ENCODE measurements around the gene NRG4. TPM values are rescaled to one million over a fixed set of nuclear protein-coding genes. Genes with fewer than 3 reads are reported as not detected.
"Not testable (repeated sequence)": the region's sequence is repeated elsewhere in the genome, so short reads cannot be mapped to it uniquely, and the experiment has no call there.

Gene NRG4
- total RNA-seq, 1 experiment from 2014 or later = not detected

DNA sequence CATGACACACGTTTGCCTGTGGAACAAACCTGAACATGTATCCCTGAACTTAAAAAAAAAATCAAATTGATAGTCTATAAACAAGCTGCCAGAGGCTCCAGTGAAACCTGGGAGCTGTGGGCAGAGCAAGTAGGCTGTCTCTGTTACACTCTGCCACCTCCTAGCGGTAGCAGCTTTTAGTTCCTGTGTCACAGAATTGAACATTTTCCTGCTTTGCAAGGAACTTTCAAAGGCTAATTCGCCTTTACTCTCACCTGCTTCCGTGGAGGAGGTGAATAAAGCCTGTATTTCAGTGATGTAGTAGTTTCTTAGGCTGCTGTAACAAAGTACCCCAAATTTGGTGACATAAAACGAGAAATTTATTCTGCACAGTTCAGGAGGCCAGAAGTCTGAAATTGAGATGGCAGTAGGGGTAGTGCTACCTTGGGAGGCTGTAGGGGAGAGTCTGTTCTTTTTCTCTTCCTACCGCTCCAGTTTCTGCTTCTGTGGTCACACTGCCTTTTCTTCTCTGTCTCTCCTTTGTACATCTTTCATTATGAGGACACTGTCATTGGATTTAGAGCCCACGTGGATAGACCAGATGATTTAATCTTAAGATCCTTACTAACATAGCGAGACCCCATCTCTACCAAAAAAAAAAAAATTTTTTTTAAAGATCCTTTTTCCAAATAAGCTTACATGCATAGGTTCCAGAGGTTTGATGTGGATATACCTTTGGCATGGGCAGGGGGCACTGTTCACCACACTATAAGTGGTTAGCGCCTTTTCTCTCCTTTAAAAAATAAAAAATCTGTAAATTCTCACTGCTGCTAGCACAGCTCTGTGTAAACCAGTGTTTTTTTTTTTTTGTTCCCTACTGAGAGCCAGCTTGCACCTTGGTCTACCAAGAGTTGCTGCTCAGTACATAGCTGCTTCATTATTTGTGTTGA lies 83.3 kb downstream of the NRG4 start:
- Histone ChIP-seq H3K27me3 (replicated peaks) (no peaks in the 10 kb centered on the region), H3K4me1 (replicated peaks) (no peaks in the 10 kb centered on the region), H3K4me3 (no peak overlapping the region), H3K36me3 (peaks cover 53% of the 10 kb centered on the region), H3K9me3 (replicated peaks) (no peaks in the 10 kb centered on the region), H3K27ac (no peak overlapping the region)
- DNase-seq (ENCODE audit: low read depth in 1 of 2, low spot score in 2 of 2) = no peak

DNA sequence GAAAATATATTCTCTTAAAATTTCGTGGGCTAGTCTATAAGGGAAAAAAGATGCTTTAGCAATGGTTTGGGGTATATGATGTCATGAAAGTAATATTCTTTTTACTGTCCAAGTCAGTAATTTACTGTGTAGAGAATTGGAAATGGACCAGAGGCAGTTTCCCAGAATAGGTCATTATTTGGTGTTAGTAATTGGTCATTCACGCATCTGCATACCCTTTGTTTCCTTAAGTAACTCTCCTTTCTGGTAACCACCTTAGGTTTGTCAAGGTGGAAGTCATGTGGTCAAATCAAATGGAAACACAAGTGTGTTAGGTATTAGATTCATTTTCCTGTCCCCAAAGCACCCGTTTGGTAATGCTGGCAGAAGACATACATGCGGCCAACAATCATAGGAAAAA lies 84.6 kb downstream of the NRG4 start:
- no peaks in the 10 kb centered on the region for H3K27me3 ChIP-seq (replicated peaks)
- DNase-seq (ENCODE audit: low read depth in 1 of 2, low spot score in 2 of 2) = no peak

GRCh38 chr15:75926931-75927330 lies 85.3 kb downstream of the NRG4 start:
- H3K27me3 ChIP-seq (replicated peaks) = no peaks in the 10 kb centered on the region
- no peak overlapping the region for H3K4me3 ChIP-seq
- no peak for DNase-seq (ENCODE audit: low read depth in 1 of 2, low spot score in 2 of 2)
- no peak overlapping the region for H3K27ac ChIP-seq
- peaks cover 45% of the 10 kb centered on the region for H3K36me3 ChIP-seq
- no peaks in the 10 kb centered on the region for H3K4me1 ChIP-seq (replicated peaks)
- H3K9me3 ChIP-seq (replicated peaks) = no peaks in the 10 kb centered on the region

More for the DNA sequence above, 84.6 kb downstream of the NRG4 start:
- peaks cover 43% of the 10 kb centered on the region for H3K36me3 ChIP-seq
- H3K27ac ChIP-seq = no peak overlapping the region
- H3K4me1 ChIP-seq (replicated peaks) = no peaks in the 10 kb centered on the region
- no peaks in the 10 kb centered on the region for H3K9me3 ChIP-seq (replicated peaks)
- H3K4me3 ChIP-seq = no peak overlapping the region

- no peak for DNase-seq (ENCODE audit: low read depth in 1 of 2, low spot score in 2 of 2)
- Histone ChIP-seq H3K27ac (no peak overlapping the region), H3K36me3 (peaks cover 39% of the 10 kb centered on the region), H3K4me3 (no peak overlapping the region), H3K4me1 (replicated peaks) (no peaks in the 10 kb centered on the region), H3K27me3 (replicated peaks) (no peaks in the 10 kb centered on the region), H3K9me3 (replicated peaks) (no peaks in the 10 kb centered on the region)
These were observed 86.8 kb downstream of the NRG4 start for GRCh38 chr15:75925440-75925839.

GRCh38 chr15:75924576-75924975 lies 87.6 kb downstream of the NRG4 start:
- Histone ChIP-seq H3K4me1 (replicated peaks) (no peaks in the 10 kb centered on the region), H3K27ac (no peak overlapping the region), H3K4me3 (no peak overlapping the region), H3K9me3 (replicated peaks) (no peaks in the 10 kb centered on the region), H3K36me3 (peaks cover 31% of the 10 kb centered on the region), H3K27me3 (replicated peaks) (no peaks in the 10 kb centered on the region)
- DNase-seq (ENCODE audit: low read depth in 1 of 2, low spot score in 2 of 2) = no peak

DNA sequence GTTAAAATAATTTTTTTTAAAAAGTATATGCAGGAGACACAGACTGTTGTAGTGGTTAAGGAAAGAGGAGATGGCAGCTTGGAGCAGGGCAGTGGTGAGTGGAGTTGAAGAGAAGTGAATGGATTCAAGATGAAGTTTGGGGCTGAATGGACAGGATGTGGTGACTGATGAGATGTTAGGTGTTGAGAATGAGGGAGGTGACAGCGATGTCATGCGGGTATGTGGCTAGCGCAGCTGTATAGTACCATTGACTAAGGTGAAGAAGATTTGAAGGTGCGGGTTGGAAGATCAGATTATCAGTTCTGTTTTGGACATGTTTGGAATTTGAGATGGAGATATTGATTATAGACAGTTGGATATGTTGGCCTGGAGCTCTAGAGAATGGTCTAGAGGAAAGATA lies 88.5 kb downstream of the NRG4 start:
- Histone ChIP-seq H3K9me3 (replicated peaks) (no peaks in the 10 kb centered on the region), H3K4me3 (no peak overlapping the region), H3K4me1 (replicated peaks) (no peaks in the 10 kb centered on the region), H3K27me3 (replicated peaks) (no peaks in the 10 kb centered on the region), H3K27ac (no peak overlapping the region), H3K36me3 (peaks cover 31% of the 10 kb centered on the region)
- no peak for DNase-seq (ENCODE audit: low read depth in 1 of 2, low spot score in 2 of 2)

DNA sequence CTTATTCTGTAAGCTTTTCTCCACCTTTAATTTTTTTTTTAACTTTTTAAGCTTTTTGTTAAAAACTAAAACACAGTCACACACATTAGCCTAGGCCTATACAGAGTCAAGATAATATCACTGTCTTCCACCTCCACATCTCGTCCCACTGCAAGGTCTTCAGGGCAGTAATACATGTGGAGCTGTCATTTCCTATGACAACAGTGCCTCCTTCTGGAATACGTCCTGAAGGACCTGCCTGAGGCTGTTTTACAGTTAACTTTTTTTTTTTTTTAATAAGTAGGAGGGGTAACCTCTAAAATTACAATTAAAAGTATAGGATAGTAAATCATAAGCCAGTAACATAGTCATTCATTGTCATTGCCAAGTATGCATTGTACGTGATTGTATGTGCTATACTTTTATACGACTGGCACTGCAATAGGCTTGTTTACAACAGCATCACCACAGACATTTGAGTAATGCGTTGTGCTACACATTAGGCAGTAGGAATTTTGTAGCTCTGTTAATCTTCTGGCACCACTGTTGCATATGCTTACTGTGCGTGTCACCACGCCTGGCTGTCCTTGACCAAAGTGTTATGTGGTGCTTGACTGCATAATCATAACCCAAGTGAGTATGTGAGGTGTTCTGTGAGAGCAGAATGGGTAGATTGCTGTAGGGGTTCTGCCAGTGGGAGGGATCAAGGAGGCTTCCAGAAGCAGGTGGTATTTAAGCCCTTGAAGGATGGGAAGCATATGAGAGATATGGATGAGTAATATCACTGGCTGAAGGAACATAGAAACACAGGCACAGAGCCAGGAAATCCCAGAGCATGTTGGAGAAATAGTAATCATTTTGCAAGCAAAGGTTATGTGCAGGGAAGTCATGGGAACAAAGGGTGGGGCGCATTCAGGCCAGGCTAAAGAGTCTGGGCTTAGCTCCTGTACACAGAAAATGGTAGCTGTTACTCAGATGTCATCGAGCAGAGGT lies 90.2 kb downstream of the NRG4 start:
- Histone ChIP-seq H3K9me3 (replicated peaks) (no peaks in the 10 kb centered on the region), H3K27ac (no peak overlapping the region), H3K36me3 (peaks cover 37% of the 10 kb centered on the region), H3K4me1 (replicated peaks) (no peaks in the 10 kb centered on the region), H3K27me3 (replicated peaks) (no peaks in the 10 kb centered on the region), H3K4me3 (no peak overlapping the region)
- DNase-seq (ENCODE audit: low read depth in 1 of 2, low spot score in 2 of 2) = peak in 1 of 2 experiments; percentile 36

DNA sequence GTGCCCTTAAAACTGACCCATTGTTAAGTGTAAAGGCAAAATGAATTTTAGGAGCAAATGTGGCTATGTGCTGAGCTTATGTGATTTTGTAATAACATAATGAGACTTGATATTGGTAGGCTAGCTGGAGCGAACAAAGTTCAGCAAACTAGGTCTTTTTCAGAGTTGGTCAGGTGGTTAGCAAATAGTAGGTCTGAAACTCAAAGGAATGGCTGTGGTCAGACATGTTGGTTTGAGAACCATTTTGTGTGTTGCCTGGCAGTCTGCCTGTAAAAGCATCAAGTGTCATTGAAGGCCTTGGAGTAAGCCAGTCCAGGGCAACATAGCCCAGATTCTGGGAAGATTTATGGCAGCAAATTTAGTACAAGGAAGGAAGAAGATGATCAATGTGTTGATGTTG lies 92.1 kb downstream of the NRG4 start:
- no peaks in the 10 kb centered on the region for H3K9me3 ChIP-seq (replicated peaks)
- no peaks in the 10 kb centered on the region for H3K27me3 ChIP-seq (replicated peaks)
- H3K4me1 ChIP-seq (replicated peaks) = no peaks in the 10 kb centered on the region
- DNase-seq (ENCODE audit: low read depth in 1 of 2, low spot score in 2 of 2) = no peak
- H3K4me3 ChIP-seq = no peak overlapping the region
- no peak overlapping the region for H3K27ac ChIP-seq
- H3K36me3 ChIP-seq = peaks cover 32% of the 10 kb centered on the region

GRCh38 chr15:75918135-75918534 lies 94.1 kb downstream of the NRG4 start:
- DNase-seq (ENCODE audit: low read depth in 1 of 2, low spot score in 2 of 2) = no peak
- H3K9me3 ChIP-seq (replicated peaks) = no peaks in the 10 kb centered on the region
- H3K4me3 ChIP-seq = no peak overlapping the region
- no peaks in the 10 kb centered on the region for H3K27me3 ChIP-seq (replicated peaks)
- H3K36me3 ChIP-seq = peaks cover 46% of the 10 kb centered on the region
- H3K27ac ChIP-seq = no peak overlapping the region
- no peaks in the 10 kb centered on the region for H3K4me1 ChIP-seq (replicated peaks)

DNA sequence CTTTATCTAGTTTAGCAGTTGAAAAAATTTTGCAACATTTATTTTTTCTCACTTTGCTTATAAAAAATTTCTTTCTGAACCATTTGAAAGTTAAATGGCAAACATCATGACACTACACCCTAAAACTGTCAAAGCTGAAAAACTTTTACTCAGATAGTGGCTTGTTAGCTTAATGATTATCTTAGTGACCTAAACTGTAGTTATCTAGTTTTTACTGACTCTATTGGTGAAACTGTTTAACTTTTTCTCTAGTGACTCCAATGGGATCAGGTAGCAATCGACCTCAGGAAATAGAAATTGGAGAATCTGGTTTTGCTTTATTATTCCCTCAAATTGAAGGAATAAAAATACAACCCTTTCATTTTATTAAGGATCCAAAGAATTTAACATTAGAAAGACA lies 95.2 kb downstream of the NRG4 start:
- no peaks in the 10 kb centered on the region for H3K9me3 ChIP-seq (replicated peaks)
- H3K27me3 ChIP-seq (replicated peaks) = no peaks in the 10 kb centered on the region
- no peak for DNase-seq (ENCODE audit: low read depth in 1 of 2, low spot score in 2 of 2)
- H3K4me1 ChIP-seq (replicated peaks) = no peaks in the 10 kb centered on the region
- no peak overlapping the region for H3K27ac ChIP-seq
- peaks cover 48% of the 10 kb centered on the region for H3K36me3 ChIP-seq
- no peak overlapping the region for H3K4me3 ChIP-seq

DNA sequence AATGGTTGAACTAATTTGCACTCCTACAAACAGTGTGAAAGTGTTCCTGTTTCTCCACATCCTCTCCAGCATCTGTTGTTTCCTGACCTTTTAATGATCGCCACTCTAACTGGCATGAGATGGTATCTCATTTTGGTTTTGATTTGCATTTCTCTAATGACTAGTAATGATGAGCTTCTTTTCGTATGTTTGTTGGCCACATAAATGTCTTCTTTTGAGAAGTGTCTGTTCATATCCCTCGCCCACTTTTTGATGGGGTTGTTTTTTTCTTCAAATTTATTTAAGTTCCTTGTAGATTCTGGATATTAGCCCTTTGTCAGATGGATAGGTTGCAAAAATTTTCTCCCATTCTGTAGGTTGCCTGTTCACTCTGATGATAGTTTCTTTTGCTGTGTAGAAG lies 101.9 kb downstream of the NRG4 start:
- not testable (repeated sequence) for H3K27ac ChIP-seq; H3K4me1 ChIP-seq (replicated peaks); H3K4me3 ChIP-seq; DNase-seq (ENCODE audit: low read depth in 1 of 2, low spot score in 2 of 2); H3K9me3 ChIP-seq (replicated peaks); H3K27me3 ChIP-seq (replicated peaks)
- H3K36me3 ChIP-seq = peaks cover 68% of the 10 kb centered on the region

DNA sequence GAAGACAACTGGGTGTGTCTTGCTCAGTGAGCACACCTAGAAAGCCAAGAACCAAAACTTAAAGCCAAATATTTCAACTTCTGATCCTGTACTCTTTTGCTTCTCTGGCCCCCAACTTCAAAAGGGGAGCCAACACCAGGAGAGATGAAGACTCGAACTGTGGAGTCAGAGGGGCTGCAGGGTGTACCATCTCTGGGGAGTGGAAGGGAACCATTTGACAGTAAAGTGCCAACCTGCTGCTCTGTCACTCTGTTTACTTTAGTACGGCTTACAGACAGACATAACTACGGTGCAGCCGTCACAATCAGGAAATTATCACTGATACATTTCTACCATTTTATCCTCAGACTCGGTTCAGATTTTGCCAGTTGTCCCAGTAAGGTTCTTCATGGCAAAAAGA lies 107.0 kb downstream of the NRG4 start:
- no peak for DNase-seq (ENCODE audit: low read depth in 1 of 2, low spot score in 2 of 2)
- Histone ChIP-seq H3K27ac (no peak overlapping the region), H3K4me3 (no peak overlapping the region), H3K36me3 (peaks cover 52% of the 10 kb centered on the region), H3K27me3 (replicated peaks) (no peaks in the 10 kb centered on the region), H3K9me3 (replicated peaks) (no peaks in the 10 kb centered on the region), H3K4me1 (replicated peaks) (peaks cover 15% of the 10 kb centered on the region)

DNA sequence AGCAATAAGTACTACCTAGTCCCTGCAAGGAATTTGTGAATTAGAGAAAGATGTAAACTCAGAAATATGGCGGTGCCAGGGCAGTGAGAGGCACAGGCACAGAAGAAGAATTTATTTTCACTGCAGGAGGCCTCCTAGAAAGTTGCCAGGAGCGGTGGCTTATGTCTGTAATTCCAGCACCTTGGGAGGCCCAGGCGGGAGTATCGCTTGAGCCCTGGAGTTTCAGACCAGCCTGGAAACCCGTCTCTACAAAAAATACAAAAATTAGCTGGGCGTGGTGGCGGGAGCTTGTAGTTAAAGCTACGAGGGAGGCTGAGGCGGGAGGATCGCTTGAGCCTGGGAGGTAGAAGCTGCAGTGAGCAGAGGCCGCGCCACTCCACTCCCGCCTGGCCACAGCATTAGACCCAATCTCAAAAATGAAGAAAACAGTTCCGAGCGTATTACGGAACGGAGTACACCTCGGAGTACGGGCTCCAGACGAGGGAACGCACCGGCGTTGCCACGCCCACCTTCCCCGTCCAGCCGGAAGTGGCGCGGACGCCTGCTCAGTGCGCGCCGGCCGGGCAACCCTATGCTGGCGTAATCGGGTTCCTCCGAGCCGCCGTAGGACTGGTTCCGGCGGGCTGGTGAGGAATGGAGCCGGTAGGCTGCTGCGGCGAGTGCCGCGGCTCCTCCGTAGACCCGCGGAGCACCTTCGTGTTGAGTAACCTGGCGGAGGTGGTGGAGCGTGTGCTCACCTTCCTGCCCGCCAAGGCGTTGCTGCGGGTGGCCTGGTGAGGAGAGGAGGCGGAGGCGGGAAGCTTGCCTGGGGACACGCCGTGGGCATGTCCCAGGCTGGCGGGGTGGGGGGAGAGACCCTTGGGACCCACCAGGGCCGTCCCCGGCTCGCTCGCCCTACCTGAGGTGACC lies 108.6 kb downstream of the NRG4 start, which contains the start of gene FBXO22:
Gene FBXO22 (plus strand): TSS at position 548 of the 909 bp plus-strand sequence. CDS start 86 bp downstream, at position 634.
- H3K4me3 ChIP-seq = peak within 1 kb of the TSS; percentile 90
- no peaks in the 10 kb centered on the region for H3K27me3 ChIP-seq (replicated peaks)
- peak within 1 kb of the TSS; percentile 43 for H3K27ac ChIP-seq
- H3K4me1 ChIP-seq (replicated peaks) = peaks cover 15% of the 10 kb centered on the region
- peaks cover 44% of the 10 kb centered on the region for H3K36me3 ChIP-seq
- peak; percentile 90 to 91 for DNase-seq (ENCODE audit: low read depth in 1 of 2, low spot score in 2 of 2)
- H3K9me3 ChIP-seq (replicated peaks) = no peaks in the 10 kb centered on the region

All from SJSA1 (cell line).